ENCODE results near the gene VANGL1.

VANGL1 gene

DNA sequence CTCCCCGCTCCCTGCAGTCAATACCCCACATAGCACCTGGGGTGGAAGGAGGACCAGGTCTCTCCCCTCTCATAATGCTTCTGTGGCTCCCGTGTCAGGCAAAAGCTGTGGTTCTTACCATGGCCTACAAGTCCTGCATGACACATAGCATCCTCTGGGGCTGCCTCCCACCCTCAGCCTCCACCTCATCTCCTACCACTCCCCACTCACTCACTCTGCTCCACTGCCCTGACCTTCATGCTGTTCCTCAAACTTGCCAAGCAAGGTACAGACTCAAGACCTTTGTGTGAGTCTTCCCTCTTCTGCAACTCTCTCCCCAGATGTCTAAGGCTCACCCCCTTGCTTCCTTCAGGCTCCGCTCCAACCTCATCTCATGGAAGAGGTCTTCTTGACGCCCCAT, 28.0 kb upstream of the VANGL1 start:
- no peak overlapping the region for H3K4me3 ChIP-seq (replicated peaks; ENCODE audit: insufficient read depth, low read length)
- no peak for DNase-seq (ENCODE audit: low read depth in 1 of 2, low spot score in 1 of 2)
- TF ChIP-seq, protein P1, sequence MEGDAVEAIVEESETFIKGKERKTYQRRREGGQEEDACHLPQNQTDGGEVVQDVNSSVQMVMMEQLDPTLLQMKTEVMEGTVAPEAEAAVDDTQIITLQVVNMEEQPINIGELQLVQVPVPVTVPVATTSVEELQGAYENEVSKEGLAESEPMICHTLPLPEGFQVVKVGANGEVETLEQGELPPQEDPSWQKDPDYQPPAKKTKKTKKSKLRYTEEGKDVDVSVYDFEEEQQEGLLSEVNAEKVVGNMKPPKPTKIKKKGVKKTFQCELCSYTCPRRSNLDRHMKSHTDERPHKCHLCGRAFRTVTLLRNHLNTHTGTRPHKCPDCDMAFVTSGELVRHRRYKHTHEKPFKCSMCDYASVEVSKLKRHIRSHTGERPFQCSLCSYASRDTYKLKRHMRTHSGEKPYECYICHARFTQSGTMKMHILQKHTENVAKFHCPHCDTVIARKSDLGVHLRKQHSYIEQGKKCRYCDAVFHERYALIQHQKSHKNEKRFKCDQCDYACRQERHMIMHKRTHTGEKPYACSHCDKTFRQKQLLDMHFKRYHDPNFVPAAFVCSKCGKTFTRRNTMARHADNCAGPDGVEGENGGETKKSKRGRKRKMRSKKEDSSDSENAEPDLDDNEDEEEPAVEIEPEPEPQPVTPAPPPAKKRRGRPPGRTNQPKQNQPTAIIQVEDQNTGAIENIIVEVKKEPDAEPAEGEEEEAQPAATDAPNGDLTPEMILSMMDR (IDR thresholded peaks at IDR 0.05; ENCODE audit: insufficient read depth, low read length), result no peak
- no peak for TF ChIP-seq POLR2AphosphoS5 (IDR thresholded peaks at IDR 0.05; ENCODE audit: low read depth)
- TF ChIP-seq, protein P2, sequence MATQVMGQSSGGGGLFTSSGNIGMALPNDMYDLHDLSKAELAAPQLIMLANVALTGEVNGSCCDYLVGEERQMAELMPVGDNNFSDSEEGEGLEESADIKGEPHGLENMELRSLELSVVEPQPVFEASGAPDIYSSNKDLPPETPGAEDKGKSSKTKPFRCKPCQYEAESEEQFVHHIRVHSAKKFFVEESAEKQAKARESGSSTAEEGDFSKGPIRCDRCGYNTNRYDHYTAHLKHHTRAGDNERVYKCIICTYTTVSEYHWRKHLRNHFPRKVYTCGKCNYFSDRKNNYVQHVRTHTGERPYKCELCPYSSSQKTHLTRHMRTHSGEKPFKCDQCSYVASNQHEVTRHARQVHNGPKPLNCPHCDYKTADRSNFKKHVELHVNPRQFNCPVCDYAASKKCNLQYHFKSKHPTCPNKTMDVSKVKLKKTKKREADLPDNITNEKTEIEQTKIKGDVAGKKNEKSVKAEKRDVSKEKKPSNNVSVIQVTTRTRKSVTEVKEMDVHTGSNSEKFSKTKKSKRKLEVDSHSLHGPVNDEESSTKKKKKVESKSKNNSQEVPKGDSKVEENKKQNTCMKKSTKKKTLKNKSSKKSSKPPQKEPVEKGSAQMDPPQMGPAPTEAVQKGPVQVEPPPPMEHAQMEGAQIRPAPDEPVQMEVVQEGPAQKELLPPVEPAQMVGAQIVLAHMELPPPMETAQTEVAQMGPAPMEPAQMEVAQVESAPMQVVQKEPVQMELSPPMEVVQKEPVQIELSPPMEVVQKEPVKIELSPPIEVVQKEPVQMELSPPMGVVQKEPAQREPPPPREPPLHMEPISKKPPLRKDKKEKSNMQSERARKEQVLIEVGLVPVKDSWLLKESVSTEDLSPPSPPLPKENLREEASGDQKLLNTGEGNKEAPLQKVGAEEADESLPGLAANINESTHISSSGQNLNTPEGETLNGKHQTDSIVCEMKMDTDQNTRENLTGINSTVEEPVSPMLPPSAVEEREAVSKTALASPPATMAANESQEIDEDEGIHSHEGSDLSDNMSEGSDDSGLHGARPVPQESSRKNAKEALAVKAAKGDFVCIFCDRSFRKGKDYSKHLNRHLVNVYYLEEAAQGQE (IDR thresholded peaks at IDR 0.05; ENCODE audit: insufficient replicate concordance, low read depth), result no peak
- no peak for TF ChIP-seq GABPA (IDR thresholded peaks at IDR 0.05; ENCODE audit: low read depth)
- TF ChIP-seq SPI1 (IDR thresholded peaks at IDR 0.05; ENCODE audit: borderline replicate concordance, low read depth), result no peak
- no peak overlapping the region for H3K27ac ChIP-seq (replicated peaks)
- no peaks in the 10 kb centered on the region for H3K27me3 ChIP-seq (ENCODE audit: insufficient read depth, poor library complexity, severe bottlenecking)

DNA sequence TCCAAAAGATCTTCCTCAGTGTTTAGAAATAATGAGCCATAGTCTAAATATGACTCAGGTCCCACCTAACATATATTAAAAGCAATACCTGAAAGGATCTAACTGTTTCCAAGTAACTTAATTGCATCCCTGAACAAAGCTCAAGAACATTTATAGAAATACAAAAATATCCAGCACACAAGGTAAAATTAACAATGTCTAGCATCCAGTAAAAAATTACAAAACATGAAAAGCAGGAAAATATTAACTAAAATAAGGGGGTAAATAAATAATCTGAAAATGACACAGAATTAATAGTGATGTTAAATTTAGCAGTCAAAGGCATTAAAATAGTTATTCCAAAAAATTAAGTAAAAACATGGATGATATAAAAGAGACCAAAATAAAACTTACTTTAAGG, 21.3 kb upstream of the VANGL1 start:
- H3K27me3 ChIP-seq (ENCODE audit: insufficient read depth, poor library complexity, severe bottlenecking), result no peaks in the 10 kb centered on the region
- no peak for DNase-seq (ENCODE audit: low read depth in 1 of 2, low spot score in 1 of 2)
- TF ChIP-seq POLR2AphosphoS5 (IDR thresholded peaks at IDR 0.05; ENCODE audit: low read depth), result no peak
- TF ChIP-seq GABPA (IDR thresholded peaks at IDR 0.05; ENCODE audit: low read depth), result no peak
- TF ChIP-seq, protein P2 (IDR thresholded peaks at IDR 0.05; ENCODE audit: insufficient replicate concordance, low read depth), result no peak
- TF ChIP-seq SPI1 (IDR thresholded peaks at IDR 0.05; ENCODE audit: borderline replicate concordance, low read depth), result no peak
- TF ChIP-seq, protein P1 (IDR thresholded peaks at IDR 0.05; ENCODE audit: insufficient read depth, low read length), result no peak
- H3K4me3 ChIP-seq (replicated peaks; ENCODE audit: insufficient read depth, low read length), result no peak overlapping the region
- H3K27ac ChIP-seq (replicated peaks), result no peak overlapping the region

DNA sequence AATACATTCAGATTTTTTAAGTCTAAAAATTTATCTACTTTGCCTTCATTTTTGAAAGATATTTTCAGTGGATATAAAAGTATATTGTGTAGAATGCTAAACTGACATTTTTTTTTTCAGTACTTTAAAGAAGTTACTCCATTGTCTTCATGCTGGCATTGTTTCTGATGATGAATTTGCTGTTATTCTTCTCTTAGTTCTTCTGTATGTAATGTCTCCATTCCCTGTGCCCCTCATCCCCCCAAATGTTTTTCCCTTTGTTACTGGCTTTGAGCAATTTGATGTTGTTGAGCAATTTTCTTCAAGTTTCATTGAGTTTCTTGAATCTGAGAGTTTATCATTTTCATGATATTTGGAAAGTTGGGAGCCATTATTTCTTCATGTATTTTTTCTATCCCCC, 20.8 kb upstream of the VANGL1 start:
- Histone ChIP-seq H3K4me3 (replicated peaks; ENCODE audit: insufficient read depth, low read length) (no peak overlapping the region), H3K27ac (replicated peaks) (no peak overlapping the region), H3K27me3 (ENCODE audit: insufficient read depth, poor library complexity, severe bottlenecking) (no peaks in the 10 kb centered on the region)
- DNase-seq (ENCODE audit: low read depth in 1 of 2, low spot score in 1 of 2), result no peak
- TF ChIP-seq GABPA (IDR thresholded peaks at IDR 0.05; ENCODE audit: low read depth) (no peak), SPI1 (IDR thresholded peaks at IDR 0.05; ENCODE audit: borderline replicate concordance, low read depth) (no peak), POLR2AphosphoS5 (IDR thresholded peaks at IDR 0.05; ENCODE audit: low read depth) (no peak)
- TF ChIP-seq, protein P2 (IDR thresholded peaks at IDR 0.05; ENCODE audit: insufficient replicate concordance, low read depth), result no peak
- TF ChIP-seq, protein P1 (IDR thresholded peaks at IDR 0.05; ENCODE audit: insufficient read depth, low read length), result no peak
